Thyroid gland (tissue), 4 donors: ENCODE measurements around the gene PRR13.

ENCODE experiments used
- CTCF ChIP-seq, 6 experiments: fragments of 200-600 bp in 3 of 6; fragments of 450-650 bp in 3 of 6; sonication (generic) in 3 of 6; IDR thresholded peaks; one replicate each; pipeline ENCODE4 v1.5.1; 2016 to 2019; ENCODE audit warnings: antibody characterized with exemption in 6 of 6, mild to moderate bottlenecking in 2 of 6, inconsistent platforms in 1 of 6, moderate library complexity in 1 of 6
- POLR2A ChIP-seq, 2 donors: fragments of 450-650 bp; IDR thresholded peaks; one replicate each; pipeline ENCODE4 v1.6.1; 2017; ENCODE audit warnings: antibody characterized with exemption in 2 of 2, mild to moderate bottlenecking in 2 of 2, moderate library complexity in 1 of 2

DNA sequence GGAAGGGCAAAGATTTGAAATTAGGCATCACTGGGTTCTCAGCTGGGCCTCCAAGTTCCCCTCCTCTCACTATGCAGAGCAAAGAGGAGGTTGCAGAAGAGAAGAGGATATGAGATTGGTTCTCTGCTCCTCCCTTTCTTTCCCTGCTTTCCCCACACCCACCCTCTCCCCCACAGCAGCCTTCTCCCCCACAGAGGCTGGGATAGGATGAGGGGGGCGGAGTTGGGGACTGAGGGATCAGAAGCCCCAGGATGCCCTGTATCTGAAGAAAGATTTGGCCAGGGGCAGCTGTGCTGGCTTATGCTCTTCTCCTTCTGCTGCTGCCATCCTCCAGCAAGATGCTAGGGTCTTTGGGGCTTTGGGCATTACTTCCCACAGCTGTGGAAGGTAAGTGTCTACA lies 17.9 kb upstream of the PRR13 start, which contains the start of gene AMHR2:
- TF ChIP-seq POLR2A (IDR thresholded peaks at IDR 0.05): no peak
- no peak for TF ChIP-seq CTCF (IDR thresholded peaks at IDR 0.05)
